Epidermal melanocyte (primary cell): ENCODE data around the gene ITIH5.
A peak's percentile ranks its signal among the peaks of the same experiment; 100 is the strongest.

Source experiments
- DNase-seq: peaks from one replicate; pipeline ENCODE4 v3.0.0; 2011; ENCODE audit warnings: low spot score; ENCODE audit not compliant: insufficient read length

The ITIH5 gene

DNA sequence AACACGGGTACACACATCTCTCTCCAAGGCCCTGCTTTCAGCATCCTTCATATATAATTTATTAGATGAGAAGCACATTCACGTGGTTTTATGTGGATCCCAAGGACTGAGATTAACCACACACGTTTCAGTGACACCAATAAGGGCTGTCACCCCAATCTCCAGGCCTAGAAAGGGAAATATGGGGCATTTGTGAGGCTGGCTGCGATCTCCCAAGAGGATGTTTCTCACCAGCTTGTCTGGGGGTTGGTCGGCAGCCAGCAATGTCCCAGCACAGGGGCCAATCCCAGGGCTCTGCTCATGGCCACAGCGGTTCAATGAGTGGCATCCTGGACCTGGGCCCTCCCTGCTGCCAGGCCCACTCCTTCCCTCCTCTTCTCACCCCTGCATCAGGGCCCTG, 115.5 kb downstream of the ITIH5 start:
- no peak for DNase-seq

GRCh38 chr10:7550013-7550412, 116.8 kb downstream of the ITIH5 start:
- no peak for DNase-seq

GRCh38 chr10:7547829-7548228, 118.9 kb downstream of the ITIH5 start:
- DNase-seq = no peak

GRCh38 chr10:7547206-7547605, 119.6 kb downstream of the ITIH5 start:
- no peak for DNase-seq

DNA sequence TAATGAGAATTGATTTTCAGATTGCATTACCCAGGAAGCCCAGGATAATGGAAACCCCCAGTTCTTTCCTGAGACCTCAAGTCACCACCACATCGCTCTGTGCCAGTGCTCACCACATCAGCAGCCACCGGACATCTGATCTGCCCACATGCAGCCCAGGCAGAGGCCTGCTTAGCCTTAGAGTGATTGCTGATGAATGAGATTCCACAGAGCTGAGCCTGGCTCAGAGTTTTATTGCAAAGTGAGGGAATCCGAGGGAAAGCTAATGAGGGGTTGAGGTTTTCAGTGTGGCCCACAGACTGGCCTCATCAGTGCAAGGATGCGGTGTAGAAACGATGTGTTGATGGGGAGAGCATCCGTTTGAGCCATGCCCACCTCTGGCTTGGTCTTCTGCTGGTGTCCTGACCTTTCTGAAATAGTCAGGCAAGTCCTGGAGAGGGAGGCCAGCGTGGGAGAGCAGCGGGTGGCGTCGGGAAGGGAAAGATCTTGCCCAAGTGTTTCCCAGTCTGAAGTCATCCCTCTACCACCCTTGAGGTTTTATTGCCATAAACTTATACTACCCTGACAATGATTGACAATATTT, 120.3 kb downstream of the ITIH5 start:
- no peak for DNase-seq

DNA sequence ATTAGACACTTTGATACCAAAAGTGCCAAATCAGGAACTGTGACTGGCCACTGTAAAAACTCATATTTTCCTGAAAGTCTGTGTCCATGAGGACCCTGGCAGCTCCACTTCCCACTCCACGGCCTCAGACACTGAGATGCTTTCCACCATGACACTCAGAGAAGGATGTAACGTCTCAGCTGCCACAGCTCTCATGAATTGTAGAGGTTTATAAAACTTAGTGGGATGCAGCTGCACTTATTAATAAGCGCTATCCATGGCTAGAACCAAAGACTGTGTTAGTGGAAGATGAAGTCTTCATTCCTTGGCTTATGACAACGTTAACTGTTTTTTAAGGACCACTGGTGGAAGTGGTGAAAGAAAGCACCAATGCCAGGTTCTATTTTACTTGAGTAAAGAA, 121.0 kb downstream of the ITIH5 start:
- DNase-seq = no peak

GRCh38 chr10:7545261-7545660, 121.5 kb downstream of the ITIH5 start:
- DNase-seq = no peak

- DNase-seq = no peak
These were observed 122.6 kb downstream of the ITIH5 start for GRCh38 chr10:7544203-7544602.

DNA sequence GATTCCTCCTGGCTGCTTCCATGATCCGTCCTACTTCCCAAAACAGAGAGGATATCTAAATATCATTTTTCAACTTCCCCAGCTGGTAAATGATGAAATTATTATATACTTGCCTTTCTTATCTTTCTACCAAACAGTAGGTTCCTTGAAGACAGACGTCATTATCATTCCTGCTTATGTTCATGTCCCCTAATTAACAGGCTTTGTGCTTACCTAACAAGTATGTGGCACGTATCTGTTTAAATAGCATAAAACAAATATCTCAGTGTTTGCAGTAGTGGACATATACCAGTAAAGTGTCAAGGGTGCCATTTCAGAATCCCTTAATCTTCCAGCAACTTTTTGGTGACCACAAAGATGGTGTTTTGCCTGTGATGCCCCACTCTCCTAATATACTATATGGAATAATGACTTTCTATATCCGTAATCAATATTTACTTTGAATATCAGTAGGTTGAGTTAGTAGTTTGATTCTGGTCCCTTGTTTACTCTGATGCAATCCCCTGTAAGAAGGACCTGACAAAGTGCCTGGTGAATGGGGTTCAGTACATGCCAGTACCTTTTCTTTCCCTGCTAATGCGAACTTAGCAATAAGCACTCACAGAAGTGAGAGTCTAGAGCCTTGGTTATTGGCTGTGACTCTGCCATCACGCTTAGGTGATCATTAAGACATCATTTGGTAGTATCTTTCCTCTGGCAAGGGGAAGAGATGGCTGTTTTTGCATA, 124.4 kb downstream of the ITIH5 start:
- no peak for DNase-seq

GRCh38 chr10:7541137-7542087, 125.4 kb downstream of the ITIH5 start:
- no peak for DNase-seq

- DNase-seq = no peak
These were observed 127.7 kb downstream of the ITIH5 start for GRCh38 chr10:7538970-7539654.

GRCh38 chr10:7537126-7537525, 129.6 kb downstream of the ITIH5 start:
- DNase-seq = no peak

DNA sequence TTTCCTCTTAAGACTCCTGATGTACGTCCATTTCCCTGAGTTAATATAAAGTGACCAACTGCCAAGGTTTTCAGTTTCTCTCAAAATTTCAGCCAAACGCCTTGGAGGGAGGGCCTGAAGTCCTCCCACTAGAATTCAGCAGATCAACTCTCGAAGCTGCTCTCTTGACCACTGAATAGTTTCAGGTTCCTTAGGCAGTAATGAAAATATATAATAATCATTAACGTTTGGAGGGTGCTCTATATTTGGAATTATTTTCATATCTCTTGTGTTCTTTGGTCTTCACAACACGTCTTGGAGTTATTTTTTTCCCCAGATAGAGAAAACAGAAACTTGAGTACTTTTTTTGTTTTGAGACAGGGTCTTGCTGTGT, 132.3 kb downstream of the ITIH5 start:
- no peak for DNase-seq

DNA sequence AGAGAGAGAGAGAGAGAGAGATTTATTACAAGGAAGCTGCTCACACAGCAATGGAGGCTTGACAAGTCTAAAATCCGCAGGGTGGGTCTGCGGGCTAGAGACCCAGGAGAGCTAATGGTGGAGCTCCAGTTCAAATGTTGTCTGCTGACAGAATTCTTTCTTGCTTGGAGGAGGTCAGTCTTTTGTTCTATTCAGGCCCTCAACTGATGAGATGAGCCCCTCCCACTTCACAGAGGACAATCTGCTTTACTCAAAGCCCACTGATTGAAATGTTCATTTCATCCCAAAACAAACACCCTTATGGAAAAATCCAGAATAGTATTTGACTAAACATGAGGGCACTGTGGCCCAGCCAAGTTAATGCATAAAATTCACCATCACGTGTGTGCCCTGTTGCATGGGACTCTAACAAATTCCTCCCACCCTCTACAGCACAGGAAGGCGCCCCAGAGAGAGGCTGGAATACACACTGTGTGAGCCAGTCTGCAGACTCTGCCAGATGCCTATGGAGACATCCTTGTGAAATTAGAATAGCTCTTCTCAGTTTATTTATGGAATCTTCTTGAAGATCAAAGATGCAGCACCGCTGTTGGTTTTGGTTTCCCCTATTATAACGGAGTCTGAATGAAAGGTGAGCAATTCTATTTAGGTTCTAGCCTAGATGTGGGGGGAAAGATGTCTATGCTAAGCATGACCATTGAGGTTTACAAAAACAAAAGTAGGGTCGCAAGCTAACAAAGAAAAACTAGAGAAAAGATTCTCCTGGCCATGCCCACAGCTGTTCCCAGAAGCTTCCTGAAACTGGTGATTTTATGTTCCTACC, 132.9 kb downstream of the ITIH5 start:
- no peak for DNase-seq

GRCh38 chr10:7532723-7533498, 133.9 kb downstream of the ITIH5 start:
- DNase-seq = no peak

- no peak for DNase-seq
These were observed 137.1 kb downstream of the ITIH5 start for GRCh38 chr10:7529638-7530037.

GRCh38 chr10:7527468-7527867, 139.3 kb downstream of the ITIH5 start:
- no peak for DNase-seq

- DNase-seq = no peak
These were observed 140.8 kb downstream of the ITIH5 start for GRCh38 chr10:7526017-7526400.

DNA sequence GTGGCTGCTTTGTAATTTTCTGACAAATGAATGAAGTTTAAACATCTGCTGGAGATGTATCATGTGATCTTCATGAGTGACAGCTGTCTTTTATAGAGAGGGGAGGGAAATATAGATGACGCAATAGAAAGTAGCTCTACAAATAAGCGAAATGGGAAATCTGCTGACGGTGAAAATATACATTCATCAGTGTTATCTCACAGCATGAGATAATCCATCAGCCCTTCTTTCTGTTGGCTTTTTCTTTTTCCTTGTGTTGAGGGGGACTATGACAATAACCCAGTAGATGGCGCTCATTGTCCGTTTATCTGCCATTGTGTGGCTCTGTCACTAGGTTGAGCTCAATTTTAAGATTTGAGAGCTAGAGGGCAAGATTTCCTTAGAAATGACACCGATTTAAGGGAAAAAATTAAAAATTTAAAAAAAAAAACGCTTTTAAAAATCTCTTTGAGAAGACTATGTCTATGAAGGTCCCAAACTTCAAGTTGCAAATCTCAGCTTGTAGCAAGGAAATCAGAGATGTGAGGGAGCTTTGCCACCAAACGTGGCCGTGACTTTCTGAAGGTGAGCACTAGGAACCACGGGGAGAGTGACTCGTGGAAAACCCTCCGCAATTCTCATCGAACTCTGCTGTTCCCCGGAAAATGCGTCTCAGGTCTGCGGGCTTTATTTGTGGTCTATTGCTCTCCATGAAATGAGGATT, 141.3 kb downstream of the ITIH5 start:
- DNase-seq = peak; percentile 36
